Heart left ventricle (tissue), 16 donors: Measurements from ENCODE around the gene WNT7A. TPM values are rescaled to one million over a fixed set of nuclear protein-coding genes. Genes with fewer than 3 reads are reported as not detected.

Experiments
- ATAC-seq, 4 donors: fragments of 200-7000 bp; cut with Tn5 transposase; one replicate each; pipeline ENCODE4 v1.9.1; 2020 to 2022; ENCODE audit warnings: moderate library complexity in 4 of 4, mild to moderate bottlenecking in 3 of 4, moderate number of reproducible peaks in 1 of 4
- DNase-seq, 5 donors: peaks; one replicate each; pipeline ENCODE4 v3.0.0-alpha.2; 2020
- H3K27ac ChIP-seq, 12 donors: fragments of 200-600 bp; sonication (generic) in 4 of 12; one replicate each; pipeline versions ENCODE4 v1.5.0 to v1.8.0; 2016 to 2022; ENCODE audit warnings: mild to moderate bottlenecking in 2 of 12
- H3K27me3 ChIP-seq, 9 donors: fragments of 200-600 bp; sonication (generic) in 2 of 9; one replicate each; pipeline versions ENCODE4 v1.5.1 to v1.8.0; 2016 to 2022; ENCODE audit warnings: mild to moderate bottlenecking in 3 of 9
- H3K36me3 ChIP-seq, 9 donors: fragments of 200-600 bp; sonication (generic) in 2 of 9; one replicate each; pipeline versions ENCODE4 v1.5.0 to v1.8.0; 2018 to 2022; ENCODE audit warnings: mild to moderate bottlenecking in 2 of 9
- H3K4me1 ChIP-seq, 12 donors: fragments of 200-600 bp; sonication (generic) in 4 of 12; one replicate each; pipeline versions ENCODE4 v1.5.0 to v1.8.0; 2016 to 2022; ENCODE audit warnings: mild to moderate bottlenecking in 3 of 12
- H3K4me3 ChIP-seq, 12 donors: fragments of 200-600 bp; sonication (generic) in 4 of 12; one replicate each; pipeline versions ENCODE4 v1.5.0 to v1.8.0; 2017 to 2022; ENCODE audit warnings: mild to moderate bottlenecking in 9 of 12, moderate library complexity in 4 of 12
- H3K9me3 ChIP-seq, 12 donors: fragments of 200-600 bp; sonication (generic) in 4 of 12; one replicate each; pipeline versions ENCODE4 v1.5.0 to v1.8.0; 2016 to 2022; ENCODE audit warnings: mild to moderate bottlenecking in 1 of 12
- CTCF ChIP-seq, 12 donors: fragments of 200-600 bp; sonication (generic) in 4 of 12; IDR thresholded peaks; one replicate each; pipeline versions ENCODE4 v1.5.0 to v1.8.0; 2018 to 2022; ENCODE audit warnings: antibody characterized with exemption in 12 of 12, mild to moderate bottlenecking in 5 of 12
- POLR2A ChIP-seq, 2 donors: fragments of 450-650 bp; IDR thresholded peaks; one replicate each; pipeline ENCODE4 v1.6.1; 2017; ENCODE audit warnings: antibody characterized with exemption in 2 of 2, mild to moderate bottlenecking in 2 of 2, moderate library complexity in 2 of 2
- WGBS, 4 donors: extraction: QIAGEN DNeasy Blood & Tissue Kit in 2 of 4; methylation state at CpG; one replicate each; pipeline versions ENCODE4 v1.1.5 to v1.1.7; 2013 to 2018; 5-methylcytosine and 5-hydroxymethylcytosine counted together
- intact Hi-C, 10 donors: fragments of 100-400 bp; cut with DNase I; formaldehyde crosslinking; loops; one replicate each; pipeline versions ENCODE4 v1.11.1 to v1.14.2; 2022
- polyA plus RNA-seq, 2 donors: library from polyadenylated mRNA; stranded (reverse); fragments of 200-250 nt; gene quantifications; one replicate each; pipeline ENCODE4 v1.2.3, GENCODE V29; 2013
- total RNA-seq, 9 donors: library from RNA; depleted of rRNA in 2 of 9; stranded (reverse); fragments of >200 nt in 2 of 9; fragmentation: NEBNext Ultra II Directional in 3 of 9; extraction: Animal tissue kit (Norgen Biotek cat#: 25700) in 3 of 9; gene quantifications; one replicate each; pipeline versions ENCODE4 v1.1.0 to v1.2.4, GENCODE V29; 2016 to 2023
- donor health status: ischemic (EF 13 %, LVEDD 7.1; RV severe dilation, severe dysfunction).
- donor health status: healthy with polysubstance abuse.
- donor health status: DM: no; HTN: yes; CAD: no.
- donor health status: DM: no; HTN: no; CAD: no.
- donor health status: ischemic (EF 25% LVEDD 6.9; RV normal size, moderate dysfunction).
- donor health status: ischemic (EF 25% LVEDD 5.7; RV mildly dilated, moderate dysfunction).
- donor health status: healthy.
- donor health status: DM: yes; HTN: yes; CAD: no.
- donor health status: ischemic (EF 35%, LVEDD 5.7; RV mildly dilated, moderate dysfunction).
- donor health status: nonischemic (EF 11% LVEDD 7.7; RV severe dilation, severe dysfunction).
- donor health status: DM: yes; HTN: yes; CAD: no.
- donor health status: PGD.
- donor health status: ischemic (EF 29% LVEDD 5.4; RV normal size, mild dysfunction).
- donor health status: nonischemic (EF 23%, LVEDD 6.1; RV moderate dilation, normal function).

The WNT7A gene
- total and polyA plus RNA-seq, 11 donors = not detected

GRCh38 chr3:13850161-13850945 lies 29.5 kb downstream of the WNT7A start:
- Histone ChIP-seq H3K4me3 (no peak overlapping the region), H3K36me3 (no peaks in the 10 kb centered on the region), H3K9me3 (no peaks in the 10 kb centered on the region), H3K27ac (no peak overlapping the region), H3K4me1 (peaks cover 0 to 4% (median 0%) of the 10 kb centered on the region in 12 donors), H3K27me3 (peaks cover 0 to 40% (median 7%) of the 10 kb centered on the region in 9 donors)
- ATAC-seq (peak in 2 of 4 donors; percentile 43 to 57), DNase-seq (no peak)
- TF ChIP-seq CTCF (IDR thresholded peaks at IDR 0.05) (no peak), POLR2A (IDR thresholded peaks at IDR 0.05) (no peak)
- intact Hi-C loops = no loop called here
- 28 to 41% (median 34%) methylated on average over 18 to 21 of the region's 21 CpGs for WGBS, 4 donors

GRCh38 chr3:13849018-13849417 lies 30.9 kb downstream of the WNT7A start:
- intact Hi-C loops = no loop called here
- ATAC-seq (no peak), DNase-seq (no peak)
- no peaks in the 10 kb centered on the region for H3K36me3 ChIP-seq
- no peak overlapping the region for H3K4me3 ChIP-seq
- TF ChIP-seq POLR2A (IDR thresholded peaks at IDR 0.05) (no peak), CTCF (IDR thresholded peaks at IDR 0.05) (no peak)
- H3K27ac ChIP-seq = no peak overlapping the region
- no peaks in the 10 kb centered on the region for H3K9me3 ChIP-seq
- H3K27me3 ChIP-seq = peaks cover 0 to 44% (median 11%) of the 10 kb centered on the region in 9 donors
- H3K4me1 ChIP-seq = peaks cover 0 to 4% (median 0%) of the 10 kb centered on the region in 12 donors
- 74 to 88% (median 83%) methylated on average over 5 of the region's 5 CpGs for WGBS, 4 donors

- Histone ChIP-seq H3K36me3 (no peaks in the 10 kb centered on the region), H3K27ac (no peak overlapping the region), H3K4me1 (peaks cover 0 to 4% (median 0%) of the 10 kb centered on the region in 12 donors), H3K27me3 (peaks cover 0 to 50% (median 11%) of the 10 kb centered on the region in 9 donors), H3K9me3 (no peaks in the 10 kb centered on the region), H3K4me3 (no peak overlapping the region)
- ATAC-seq (no peak), DNase-seq (no peak)
- TF ChIP-seq CTCF (IDR thresholded peaks at IDR 0.05) = no peak
- no peak for TF ChIP-seq POLR2A (IDR thresholded peaks at IDR 0.05)
- WGBS, 4 donors = 58 to 66% (median 61%) methylated on average over 16 of the region's 16 CpGs
- intact Hi-C loops = no loop called here
These were observed 32.9 kb downstream of the WNT7A start for GRCh38 chr3:13846716-13847570.

GRCh38 chr3:13846238-13846637 lies 33.6 kb downstream of the WNT7A start:
- Histone ChIP-seq H3K4me1 (peaks cover 0 to 4% (median 0%) of the 10 kb centered on the region in 12 donors), H3K4me3 (no peak overlapping the region), H3K36me3 (no peaks in the 10 kb centered on the region), H3K27ac (no peak overlapping the region), H3K27me3 (peaks cover 0 to 50% (median 11%) of the 10 kb centered on the region in 9 donors), H3K9me3 (no peaks in the 10 kb centered on the region)
- ATAC-seq = no peak
- intact Hi-C loops = no loop called here
- no peak for TF ChIP-seq POLR2A (IDR thresholded peaks at IDR 0.05)
- no peak for TF ChIP-seq CTCF (IDR thresholded peaks at IDR 0.05)
- DNase-seq = no peak
- 69 to 82% (median 77%) methylated on average over 2 of the region's 2 CpGs for WGBS, 4 donors
